Amygdala (tissue), 56 donors: ENCODE measurements around the gene TMEM178B.

Experiments
- DNase-seq, 56 donors: peaks; one replicate each; lab custom pipeline; 2025; lab: John Stamatoyannopoulos, UW

TMEM178B gene

DNA sequence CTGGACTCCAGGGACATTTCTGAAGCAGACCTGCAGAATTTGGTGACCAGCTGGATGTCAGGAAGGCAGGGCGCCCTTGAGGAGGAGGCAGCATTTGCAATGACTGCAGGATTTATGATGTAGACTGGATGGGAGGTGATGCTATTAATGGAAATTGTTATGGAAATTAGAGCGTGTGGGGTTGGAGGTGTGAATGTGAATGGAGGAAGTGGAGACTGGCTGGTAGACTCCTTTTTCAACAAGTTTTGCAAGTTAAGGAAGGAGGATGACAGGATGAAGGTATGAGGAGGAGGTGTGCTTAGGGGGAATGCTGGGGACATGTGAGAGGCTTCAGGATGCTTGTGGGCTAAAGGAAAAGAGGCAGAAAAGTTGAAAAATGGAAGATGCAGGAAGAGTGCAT lies 137.0 kb downstream of the TMEM178B start:
- no peak for DNase-seq

DNA sequence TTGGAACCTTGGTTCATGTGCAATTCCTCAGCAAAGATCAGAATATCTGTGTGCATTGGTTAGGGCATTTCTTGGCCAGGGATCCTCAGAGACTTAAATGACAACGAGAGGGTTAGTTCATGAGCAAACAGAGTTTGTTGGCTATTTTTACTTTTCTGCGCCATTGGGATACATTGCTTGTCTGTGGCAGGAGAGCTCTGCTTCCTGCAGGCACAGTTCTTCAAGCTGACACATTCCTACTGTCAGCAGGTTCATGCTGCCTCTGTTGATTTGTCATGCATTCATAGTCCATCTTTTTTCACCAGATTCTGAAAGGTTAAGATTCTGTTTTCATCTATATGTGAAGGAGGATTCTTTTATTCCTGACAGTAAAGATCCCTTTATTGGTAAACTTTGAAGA lies 139.4 kb downstream of the TMEM178B start:
- no peak for DNase-seq

DNA sequence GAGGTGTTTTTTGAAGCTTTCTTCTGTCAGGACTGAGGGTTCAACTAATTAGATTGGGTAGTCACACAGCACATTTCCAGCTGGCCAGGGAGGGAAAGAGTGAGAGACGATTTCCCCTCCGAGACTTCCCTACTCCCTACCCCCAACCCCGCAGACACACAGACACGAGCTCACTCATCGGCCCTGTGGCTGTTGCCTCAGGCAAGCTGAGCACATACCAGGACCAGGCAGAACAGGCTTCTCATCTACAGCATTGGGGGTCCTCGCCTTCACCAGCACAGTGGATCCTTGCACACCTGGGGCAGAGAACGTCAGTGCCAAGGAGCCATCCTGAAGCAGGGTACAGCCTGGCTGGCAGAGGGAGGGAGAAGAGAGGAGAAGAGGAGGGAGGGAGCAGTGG lies 144.1 kb downstream of the TMEM178B start:
- no peak for DNase-seq

DNA sequence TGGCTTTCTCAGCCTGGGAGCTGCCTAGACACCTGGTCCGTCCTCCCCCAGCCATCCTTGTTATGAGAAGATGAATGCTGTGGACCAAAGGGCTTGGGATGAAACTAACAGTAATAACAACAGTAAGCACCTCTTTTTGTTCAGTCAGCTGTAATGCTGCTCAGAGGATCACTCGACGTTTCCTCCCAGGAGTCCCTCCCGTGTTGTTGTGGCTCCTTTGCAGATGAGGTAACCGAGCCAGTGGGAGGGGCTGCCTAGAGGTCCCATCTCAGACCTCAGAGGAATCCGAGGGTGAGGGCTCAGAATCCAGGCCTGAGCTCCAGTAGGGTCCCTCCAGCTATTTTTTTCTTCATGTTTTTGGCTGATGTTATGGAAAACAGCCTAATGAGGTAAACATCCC lies 145.1 kb downstream of the TMEM178B start:
- no peak for DNase-seq

DNA sequence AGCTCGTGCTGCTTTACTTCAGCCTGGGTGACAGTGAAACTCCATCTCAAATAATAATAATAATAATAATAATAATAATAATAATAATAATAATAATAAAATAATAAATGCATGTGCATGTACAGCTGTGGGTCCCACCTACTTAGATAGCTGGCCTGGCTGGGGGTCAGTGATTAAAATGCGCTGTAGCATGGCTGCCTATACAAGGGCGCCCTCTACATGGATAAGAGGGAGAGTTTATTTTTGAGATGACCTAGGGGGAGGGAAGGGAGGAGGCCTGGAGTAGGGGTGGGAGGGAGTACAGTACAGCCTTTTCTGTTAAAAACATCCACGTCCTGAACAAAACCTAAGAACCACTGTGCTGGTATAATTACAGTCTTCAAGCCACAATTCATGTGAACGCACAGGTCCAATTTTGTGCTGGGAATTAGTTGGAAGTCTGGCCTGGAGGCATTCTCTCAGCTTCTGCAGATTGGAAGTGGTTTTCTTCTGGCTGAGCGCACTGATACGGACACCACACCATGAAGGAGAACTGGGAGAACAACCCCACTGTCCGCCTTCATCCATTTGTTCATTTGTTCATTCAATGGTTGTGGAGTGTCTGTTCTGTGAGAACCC lies 146.5 kb downstream of the TMEM178B start:
- no peak for DNase-seq

DNA sequence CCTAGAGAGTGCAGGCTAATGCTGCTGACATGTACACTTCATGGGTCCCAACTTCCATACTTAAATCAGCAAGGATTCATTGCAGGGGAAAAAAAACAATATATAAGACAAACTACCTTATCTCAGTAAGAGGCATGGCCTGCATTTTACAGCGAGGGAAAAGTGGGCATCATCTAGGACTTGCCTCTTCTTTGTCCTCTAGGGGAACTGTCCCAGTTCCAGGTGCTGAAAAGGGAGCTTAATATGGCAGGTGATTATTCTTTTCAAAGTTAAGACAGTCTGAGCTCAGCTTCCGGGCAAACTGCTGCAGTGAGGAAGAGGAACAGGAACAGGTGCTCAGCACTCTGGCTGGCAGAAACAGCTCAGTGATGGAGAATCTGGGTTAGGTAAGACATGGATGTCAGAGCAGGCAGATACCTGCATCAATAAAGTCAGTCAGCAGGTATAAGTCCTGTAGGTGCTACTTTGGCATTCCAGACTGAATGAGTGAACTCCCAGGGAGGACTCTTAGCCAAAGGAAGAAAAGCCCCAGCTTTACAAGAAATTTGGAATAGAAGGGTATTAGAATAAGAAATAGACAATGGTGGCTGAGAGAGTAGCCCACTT lies 147.2 kb downstream of the TMEM178B start:
- DNase-seq = no peak

DNA sequence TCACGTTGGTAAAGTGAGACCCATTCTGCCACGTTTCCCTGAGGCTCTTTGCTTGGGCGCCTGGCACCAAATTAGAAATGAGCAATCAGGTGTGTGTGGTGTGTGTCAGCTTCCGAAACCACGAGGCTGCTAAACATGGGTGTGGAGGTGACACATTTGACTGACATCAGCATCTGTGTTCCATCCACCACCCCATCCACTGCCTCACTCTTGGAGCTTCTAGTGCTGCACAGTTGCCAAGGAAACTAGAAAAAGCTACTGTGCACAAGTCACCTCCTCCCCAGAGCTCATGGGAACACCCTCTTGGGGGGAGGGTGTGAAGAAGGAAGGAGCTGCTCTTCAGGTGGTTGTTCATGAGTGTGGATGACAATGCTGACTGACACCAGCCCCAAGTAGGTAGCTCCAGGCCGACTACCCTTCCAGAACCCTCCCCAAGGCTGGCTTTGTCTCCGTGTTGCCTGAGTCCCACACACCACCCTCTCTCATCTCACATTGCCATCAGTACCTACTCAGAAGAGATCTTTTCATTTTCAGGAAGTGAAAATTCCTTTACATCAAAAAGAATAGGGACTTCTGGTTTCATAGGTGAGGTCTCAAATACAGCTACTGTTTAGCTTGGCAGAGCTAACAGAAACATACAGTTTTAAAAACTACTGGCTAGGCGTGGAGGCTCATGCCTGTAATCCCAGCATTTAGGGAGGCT lies 152.2 kb downstream of the TMEM178B start:
- DNase-seq = peak in 18 of 56 donors; percentile 8 to 72 (median 32)

DNA sequence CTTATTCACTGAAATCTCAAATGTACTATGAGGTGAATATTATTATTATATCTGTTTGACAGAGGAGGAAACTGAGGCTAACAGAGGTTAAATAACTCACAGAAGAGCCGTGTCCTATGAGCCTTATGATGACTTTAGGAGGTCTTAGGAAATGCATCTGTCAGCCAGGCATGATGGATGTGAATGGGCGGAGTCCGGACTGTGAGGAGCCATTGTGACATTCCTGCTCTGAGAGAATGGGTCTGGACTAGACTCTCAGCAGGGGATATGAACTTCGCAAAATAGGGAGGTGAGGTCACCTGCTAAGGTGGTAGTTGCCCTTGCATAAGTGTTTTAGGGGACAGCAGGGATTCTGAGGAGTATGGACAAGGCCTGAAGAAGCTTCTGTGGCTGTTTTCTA lies 153.6 kb downstream of the TMEM178B start:
- no peak for DNase-seq

DNA sequence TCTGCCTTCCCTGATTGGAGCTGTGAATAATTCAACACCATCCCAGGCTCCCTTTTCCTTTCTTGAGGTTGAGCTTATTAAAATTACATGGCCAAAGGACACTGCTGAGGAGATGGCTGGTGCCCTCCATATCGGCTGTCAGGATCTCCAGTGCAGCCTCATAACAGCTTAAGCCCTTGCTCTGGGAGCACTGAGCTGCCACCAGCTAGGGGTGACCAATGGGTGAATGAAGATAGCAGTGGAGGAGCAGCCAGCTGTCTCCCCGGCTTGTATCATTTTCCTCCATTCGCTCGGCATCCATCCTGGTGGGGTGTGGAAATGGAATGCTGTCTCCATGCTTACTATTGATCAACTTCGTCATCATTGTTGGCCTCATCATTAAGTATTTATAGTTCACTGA lies 154.6 kb downstream of the TMEM178B start:
- DNase-seq = no peak

DNA sequence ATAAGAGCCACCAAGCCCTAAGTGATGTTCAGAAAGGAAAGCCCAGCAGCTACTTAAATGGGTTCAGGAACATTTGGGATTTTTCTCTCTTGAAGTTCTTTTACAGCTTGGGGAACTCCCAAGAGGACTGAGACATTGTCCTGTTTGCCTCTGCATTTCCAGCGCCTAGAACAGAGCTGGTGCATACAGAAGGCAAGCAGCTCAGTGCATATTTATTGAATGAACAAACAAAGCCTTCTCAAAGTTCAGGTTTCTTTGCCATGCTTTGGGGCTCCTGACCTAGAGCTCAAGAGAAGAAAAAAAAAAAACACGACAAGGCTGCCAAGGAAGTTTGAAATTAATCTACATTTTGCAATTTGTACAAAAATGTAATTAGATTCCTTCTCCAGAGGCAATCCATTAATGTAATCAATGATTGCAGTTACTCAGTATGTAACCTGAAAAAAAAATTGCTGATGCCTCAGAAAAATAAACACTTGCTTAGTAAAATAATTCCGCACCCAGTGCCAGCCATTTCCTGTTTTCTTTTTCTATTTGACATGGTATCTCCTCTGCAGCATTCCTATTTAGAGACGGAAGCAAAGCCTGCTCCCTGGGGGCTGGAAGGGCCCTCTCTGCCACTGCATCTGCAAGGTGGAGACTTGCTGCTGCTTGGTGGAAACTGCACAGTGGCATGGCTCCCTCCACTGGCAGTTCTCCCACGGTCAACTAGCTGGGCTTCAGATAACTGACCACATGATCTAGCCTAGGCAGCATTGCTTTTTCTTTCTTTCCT lies 157.3 kb downstream of the TMEM178B start:
- peak in 35 of 56 donors; percentile 5 to 68 (median 22) for DNase-seq

DNA sequence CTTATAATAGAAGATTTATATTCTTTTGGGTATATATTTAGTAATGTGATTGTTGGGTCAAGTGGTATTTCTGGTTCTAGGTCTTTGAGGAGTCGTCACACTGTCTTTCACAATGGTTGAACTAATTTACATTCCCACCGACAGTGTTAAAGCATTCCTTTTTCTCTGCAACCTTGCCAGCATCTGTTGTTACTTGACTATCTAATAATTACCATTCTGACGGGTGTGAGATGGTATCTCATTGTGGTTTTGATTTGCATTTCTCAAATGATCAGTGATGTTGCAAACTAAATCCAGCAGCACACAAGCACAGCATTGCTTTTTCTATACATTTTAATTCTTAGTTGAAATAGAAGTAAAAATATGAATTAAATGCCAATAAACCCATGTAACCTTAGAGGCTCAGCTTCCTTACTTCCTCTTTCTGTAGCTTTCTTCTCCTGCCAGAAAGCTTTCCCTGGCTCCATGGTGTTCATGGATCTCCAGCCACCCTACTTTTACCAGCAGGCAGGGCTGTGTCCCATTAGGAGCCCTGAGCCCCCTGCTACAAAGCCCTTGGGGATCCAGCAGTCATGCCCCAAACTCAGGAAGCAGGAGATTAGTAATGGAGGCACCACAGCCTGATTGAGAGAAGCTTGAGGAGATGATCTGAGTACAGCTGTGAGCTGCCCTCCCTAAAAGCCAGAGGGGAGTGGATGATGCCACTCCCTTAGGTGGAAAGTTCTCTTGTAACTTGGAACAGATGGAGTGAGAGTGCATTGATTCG lies 158.6 kb downstream of the TMEM178B start:
- no peak for DNase-seq

DNA sequence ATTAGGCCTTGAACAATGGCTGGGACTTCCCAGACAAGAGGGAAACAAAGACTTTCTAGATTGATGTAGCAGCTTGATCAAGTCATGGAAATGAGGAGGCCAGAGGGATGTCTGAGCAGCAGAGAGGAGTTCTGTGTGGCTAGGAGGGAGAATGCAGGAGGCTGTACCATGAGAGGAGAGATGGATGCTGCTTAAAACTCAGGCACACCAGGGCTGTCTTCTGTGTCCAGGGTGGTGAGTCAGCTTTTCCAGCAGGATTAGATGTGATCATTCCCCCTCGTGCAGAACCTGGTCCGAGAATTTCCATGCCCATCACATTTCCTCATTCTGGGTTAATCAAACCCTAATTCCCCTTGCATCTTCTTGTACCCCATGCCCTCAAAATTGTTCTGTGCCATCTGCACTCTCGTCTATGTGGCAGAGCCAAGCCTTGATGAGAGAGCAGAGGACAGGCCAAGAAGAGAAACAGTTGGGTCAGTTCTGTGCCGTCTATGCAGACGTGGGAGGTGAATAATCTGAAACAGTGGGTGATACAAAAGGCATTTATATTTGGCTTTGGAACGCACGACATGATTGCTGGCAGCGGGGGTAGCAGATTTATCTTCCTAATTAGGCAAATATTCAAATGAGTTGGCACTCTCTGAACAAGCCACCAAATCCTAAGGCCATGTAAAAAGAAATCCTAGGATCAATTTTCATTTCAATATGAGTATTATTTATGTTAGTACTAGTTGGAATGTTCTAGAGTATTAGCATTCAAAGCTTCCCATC lies 160.7 kb downstream of the TMEM178B start:
- no peak for DNase-seq

DNA sequence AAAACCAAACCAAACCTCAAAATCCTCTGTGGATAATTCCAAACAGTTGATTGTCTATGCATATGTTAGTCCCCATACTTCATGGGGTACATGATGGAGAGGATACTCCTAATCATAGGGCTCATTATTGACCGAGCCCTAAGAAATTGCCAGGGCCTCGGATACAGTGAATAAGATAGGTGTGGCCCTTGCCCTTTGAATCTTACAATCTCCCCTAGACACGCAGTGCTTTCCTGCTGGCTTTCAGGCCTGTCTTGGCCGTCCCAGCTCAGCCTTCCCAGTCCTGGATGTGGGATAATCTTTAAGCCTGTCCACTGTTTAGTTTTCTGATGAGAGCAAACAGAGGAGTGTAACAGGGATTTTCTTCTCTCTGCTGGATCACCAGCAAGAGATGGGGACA lies 161.8 kb downstream of the TMEM178B start:
- DNase-seq = no peak

DNA sequence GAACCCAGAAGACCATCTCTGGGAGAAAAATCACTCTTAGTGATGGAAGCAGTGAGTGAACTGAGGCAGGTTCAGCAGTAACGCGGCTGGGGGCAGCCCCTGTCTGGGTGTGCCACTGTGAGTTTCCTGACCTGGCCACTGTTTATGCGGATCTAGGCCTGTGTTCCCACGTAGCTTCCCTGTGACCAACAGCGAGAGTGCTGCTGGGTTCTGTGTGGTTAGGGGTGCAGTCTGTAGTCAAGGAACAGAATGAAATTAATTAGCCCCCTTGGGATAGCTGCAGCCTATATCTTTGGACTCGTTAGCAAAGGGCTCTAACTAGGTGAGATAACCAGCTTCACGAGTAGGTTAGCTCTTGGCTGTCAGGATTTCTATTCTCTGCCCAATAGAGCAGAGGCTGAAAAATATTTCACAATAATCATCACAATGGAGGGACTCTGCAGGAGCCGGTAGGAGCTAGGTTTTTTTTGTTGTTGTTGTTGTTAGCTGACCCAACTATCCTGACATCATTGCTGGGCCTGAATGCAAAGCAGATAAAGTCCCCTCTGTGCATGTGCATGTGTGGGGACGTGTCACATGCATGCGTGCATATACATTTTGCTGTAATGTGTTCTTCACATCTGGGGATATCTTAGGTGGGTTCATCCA lies 164.9 kb downstream of the TMEM178B start:
- no peak for DNase-seq

DNA sequence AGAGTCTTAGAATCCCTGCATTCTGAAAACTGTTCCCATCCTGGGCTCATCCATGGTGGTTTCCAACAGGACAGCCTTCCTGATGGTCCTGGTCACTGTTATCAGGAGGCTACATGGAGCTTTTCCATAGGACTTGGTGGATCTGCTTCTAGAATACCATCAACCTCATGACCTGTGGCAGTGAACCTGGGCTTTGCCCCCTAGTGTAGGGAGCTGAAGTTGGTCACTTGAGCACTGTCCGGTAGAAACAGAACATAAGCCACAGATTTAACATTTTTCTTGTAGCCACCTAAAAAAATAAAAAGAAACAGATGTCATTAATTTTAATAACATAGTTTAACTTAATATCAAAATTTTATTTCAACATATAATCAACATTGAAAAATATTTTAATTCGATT lies 165.8 kb downstream of the TMEM178B start:
- DNase-seq = no peak

DNA sequence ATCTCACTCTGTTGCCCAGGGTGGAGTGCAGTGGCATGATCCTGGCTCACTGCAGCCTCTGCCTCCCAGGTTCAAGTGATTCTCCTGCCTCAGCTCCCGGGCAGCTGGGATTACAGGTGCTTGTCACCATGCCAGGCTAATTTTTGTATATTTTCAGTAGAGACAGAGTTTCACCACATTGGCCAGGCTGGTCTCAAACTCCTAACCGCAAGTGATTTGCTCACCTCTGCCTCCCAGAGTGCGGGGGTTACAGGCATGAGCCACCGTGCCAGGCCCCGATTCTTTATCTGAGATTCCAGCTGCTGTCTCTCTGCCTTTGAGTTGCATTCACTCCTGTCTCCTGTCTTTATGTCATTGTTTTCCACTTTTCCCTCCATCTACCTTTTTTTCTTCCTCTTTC lies 168.7 kb downstream of the TMEM178B start:
- DNase-seq = no peak

DNA sequence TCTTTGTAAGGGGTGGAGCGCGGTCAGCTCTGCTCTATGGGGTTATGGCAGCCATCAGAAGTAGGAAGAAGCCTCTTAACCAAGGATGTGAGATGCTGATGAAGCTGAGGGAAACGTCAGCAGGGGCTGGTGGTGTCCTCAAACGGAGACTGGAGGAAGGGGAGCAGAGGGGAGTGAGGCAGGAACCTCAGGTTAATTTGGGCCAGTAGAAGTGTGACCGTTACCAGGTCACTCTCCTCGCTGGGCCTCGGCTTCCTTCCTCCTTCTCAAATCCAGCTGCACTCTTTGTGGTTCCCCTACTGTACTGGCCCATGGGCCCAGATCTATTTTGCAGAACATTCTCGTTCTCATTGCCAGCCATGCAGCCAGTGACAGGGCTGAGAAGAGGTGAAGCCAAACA lies 169.5 kb downstream of the TMEM178B start:
- no peak for DNase-seq

DNA sequence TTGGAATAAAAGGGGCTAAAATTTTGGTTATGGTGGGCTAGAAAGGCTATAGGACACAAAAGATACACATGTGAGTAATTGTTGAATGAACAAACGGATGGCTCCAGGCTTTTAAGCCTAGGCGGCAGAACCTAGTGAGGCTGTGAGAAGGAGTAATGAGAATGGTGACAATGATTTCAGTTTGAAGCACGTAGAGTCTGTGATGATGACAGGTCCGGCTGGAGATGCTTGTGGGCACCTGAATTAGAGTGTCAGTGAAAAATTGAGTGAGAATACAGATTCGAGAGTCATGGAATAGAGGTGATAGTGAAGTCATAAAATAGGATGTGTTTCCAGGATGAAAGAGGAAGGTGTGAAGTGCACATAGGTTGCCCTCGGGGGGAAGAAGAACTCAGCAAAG lies 170.6 kb downstream of the TMEM178B start:
- no peak for DNase-seq

DNA sequence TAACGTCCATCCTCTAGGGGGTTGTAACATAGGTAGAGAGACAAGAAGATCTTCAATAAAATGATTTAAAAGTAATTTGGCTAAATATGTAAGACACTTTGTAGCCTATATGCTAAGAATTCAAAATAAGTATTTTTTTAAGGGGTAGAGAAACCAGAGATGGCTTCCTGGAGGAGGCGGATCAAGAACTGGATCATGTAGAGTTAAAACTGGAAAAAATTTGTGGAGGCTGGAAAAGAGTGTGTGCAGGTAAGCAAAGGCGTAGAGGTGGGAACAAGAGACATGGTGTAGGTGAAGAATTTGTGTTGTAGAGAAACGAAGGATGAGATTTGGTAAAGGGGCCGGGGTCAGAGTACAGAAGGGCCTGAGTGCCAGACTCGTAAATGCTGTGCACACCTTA lies 172.6 kb downstream of the TMEM178B start:
- no peak for DNase-seq
